ENCODE measurements around the gene OXER1. TPM values are rescaled to one million over a fixed set of nuclear protein-coding genes. Genes with fewer than 3 reads are reported as not detected.

Gene OXER1
- polyA plus RNA-seq, 1 donor (not counting 4 experiments of a cell fraction or from before 2014, with no cell fraction given): not detected

DNA sequence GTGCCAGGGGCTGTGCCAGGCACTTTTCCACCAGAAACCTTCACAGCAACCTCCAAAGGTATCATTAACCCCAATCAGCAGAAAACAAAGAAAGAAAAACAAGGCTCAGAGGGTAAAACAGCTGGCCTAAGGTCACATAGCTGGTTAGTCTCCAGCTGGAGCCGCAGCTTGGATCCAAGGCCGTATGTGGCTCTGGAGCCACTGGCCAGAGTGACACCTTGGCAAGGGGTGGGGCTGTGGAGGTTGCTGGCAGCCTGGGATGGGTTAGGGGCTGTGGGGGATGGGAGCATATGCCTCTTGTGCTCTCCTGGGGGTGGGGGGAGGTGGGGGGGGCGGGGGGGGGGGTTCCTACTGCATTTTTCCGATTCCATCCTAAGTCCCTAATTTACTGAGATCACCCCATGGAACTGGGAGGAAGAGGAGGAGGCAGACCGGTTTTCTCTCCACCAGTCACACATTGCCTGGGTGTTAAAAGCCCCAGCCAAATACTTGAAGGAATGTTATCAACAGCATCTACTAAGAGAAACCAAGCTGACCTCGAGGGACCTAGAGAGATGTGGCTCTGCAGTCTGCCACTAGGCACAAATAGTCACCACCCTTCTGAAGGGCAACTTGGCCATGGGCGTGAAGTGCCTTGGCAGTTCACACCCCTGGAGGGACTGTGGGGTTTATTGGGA lies 20.4 kb upstream of the OXER1 start:
- Histone ChIP-seq H4K20me1 (ENCODE audit: control insufficient read depth, extremely low read depth, insufficient read depth, low read length) (no peaks in the 10 kb centered on the region), H2AFZ (ENCODE audit: control insufficient read depth, low read length) (no peak overlapping the region), H3K9me1 (ENCODE audit: control insufficient read depth, extremely low read depth, insufficient read depth, low read length) (no peaks in the 10 kb centered on the region), H3K9me3 (ENCODE audit: control insufficient read depth, low read depth, low read length) (no peaks in the 10 kb centered on the region), H3K9ac (ENCODE audit: control insufficient read depth, extremely low read depth, insufficient read depth, low read length) (no peak overlapping the region), H3K79me2 (ENCODE audit: control insufficient read depth, insufficient read depth, low read length) (no peaks in the 10 kb centered on the region), H3K4me3 (ENCODE audit: control insufficient read depth in 2 of 3, extremely low read depth in 1 of 3, insufficient read depth in 2 of 3, low read depth in 1 of 3, low read length in 3 of 3) (no peak overlapping the region), H3K27me3 (ENCODE audit: control insufficient read depth, extremely low read depth, insufficient read depth, low read length) (no peaks in the 10 kb centered on the region), H3K4me1 (ENCODE audit: control insufficient read depth, extremely low read depth, insufficient read depth, low read length) (no peaks in the 10 kb centered on the region), H3K4me2 (ENCODE audit: control insufficient read depth, extremely low read depth, insufficient read depth, low read depth, low read length) (no peak overlapping the region), H3K27ac (ENCODE audit: control insufficient read depth, insufficient read depth, low read length) (no peak overlapping the region), H3K36me3 (ENCODE audit: control insufficient read depth in 2 of 2, extremely low read depth in 1 of 2, insufficient read depth in 2 of 2, low read length in 2 of 2) (no peaks in the 10 kb centered on the region)
- FAIRE-seq (no peak), DNase-seq (ENCODE audit: low read depth, low spot score) (no peak)
- dilution Hi-C loops (cut with MboI; ENCODE audit: extremely low pct_ligation_motif_present, low sequenced_read_pairs): no loop called here
- TF ChIP-seq EZH2 (IDR thresholded peaks at IDR 0.05; ENCODE audit: low read length): no peak
- TF ChIP-seq, protein P1, sequence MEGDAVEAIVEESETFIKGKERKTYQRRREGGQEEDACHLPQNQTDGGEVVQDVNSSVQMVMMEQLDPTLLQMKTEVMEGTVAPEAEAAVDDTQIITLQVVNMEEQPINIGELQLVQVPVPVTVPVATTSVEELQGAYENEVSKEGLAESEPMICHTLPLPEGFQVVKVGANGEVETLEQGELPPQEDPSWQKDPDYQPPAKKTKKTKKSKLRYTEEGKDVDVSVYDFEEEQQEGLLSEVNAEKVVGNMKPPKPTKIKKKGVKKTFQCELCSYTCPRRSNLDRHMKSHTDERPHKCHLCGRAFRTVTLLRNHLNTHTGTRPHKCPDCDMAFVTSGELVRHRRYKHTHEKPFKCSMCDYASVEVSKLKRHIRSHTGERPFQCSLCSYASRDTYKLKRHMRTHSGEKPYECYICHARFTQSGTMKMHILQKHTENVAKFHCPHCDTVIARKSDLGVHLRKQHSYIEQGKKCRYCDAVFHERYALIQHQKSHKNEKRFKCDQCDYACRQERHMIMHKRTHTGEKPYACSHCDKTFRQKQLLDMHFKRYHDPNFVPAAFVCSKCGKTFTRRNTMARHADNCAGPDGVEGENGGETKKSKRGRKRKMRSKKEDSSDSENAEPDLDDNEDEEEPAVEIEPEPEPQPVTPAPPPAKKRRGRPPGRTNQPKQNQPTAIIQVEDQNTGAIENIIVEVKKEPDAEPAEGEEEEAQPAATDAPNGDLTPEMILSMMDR (optimal IDR thresholded peaks at IDR 0.05 in 1 of 3, IDR thresholded peaks at IDR 0.05 in 1 of 3, conservative IDR thresholded peaks at IDR 0.05 in 1 of 3; ENCODE audit: extremely low read depth in 1 of 3, insufficient read depth in 2 of 3, low read length in 3 of 3): no peak

DNA sequence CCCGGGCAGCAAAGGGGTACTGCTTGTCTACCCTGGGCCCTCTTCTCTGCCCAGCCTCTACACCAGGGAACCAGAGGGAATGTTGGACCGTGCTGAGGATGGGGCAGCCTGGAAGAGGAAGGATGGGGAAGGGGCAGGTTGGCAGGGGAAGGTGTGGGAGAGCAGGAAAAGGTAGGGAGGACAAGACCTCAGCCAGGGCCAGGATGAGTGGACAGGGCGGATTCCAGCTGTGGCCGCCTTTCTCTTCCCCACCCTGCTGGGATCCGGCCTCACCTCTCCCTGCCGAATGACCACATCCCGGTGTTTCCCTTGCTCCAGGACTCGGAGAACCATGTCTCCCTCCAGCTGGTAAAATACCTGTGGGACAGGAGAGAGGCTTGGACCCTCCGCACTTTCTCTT lies 19.6 kb upstream of the OXER1 start:
- H3K27me3 ChIP-seq (ENCODE audit: control insufficient read depth, extremely low read depth, insufficient read depth, low read length): no peaks in the 10 kb centered on the region
- no peak overlapping the region for H3K9ac ChIP-seq (ENCODE audit: control insufficient read depth, extremely low read depth, insufficient read depth, low read length)
- H2AFZ ChIP-seq (ENCODE audit: control insufficient read depth, low read length): no peak overlapping the region
- H4K20me1 ChIP-seq (ENCODE audit: control insufficient read depth, extremely low read depth, insufficient read depth, low read length): no peaks in the 10 kb centered on the region
- H3K9me3 ChIP-seq (ENCODE audit: control insufficient read depth, low read depth, low read length): no peaks in the 10 kb centered on the region
- no peaks in the 10 kb centered on the region for H3K79me2 ChIP-seq (ENCODE audit: control insufficient read depth, insufficient read depth, low read length)
- FAIRE-seq (no peak), DNase-seq (ENCODE audit: low read depth, low spot score) (no peak)
- no peaks in the 10 kb centered on the region for H3K36me3 ChIP-seq (ENCODE audit: control insufficient read depth in 2 of 2, extremely low read depth in 1 of 2, insufficient read depth in 2 of 2, low read length in 2 of 2)
- no peak overlapping the region for H3K4me2 ChIP-seq (ENCODE audit: control insufficient read depth, extremely low read depth, insufficient read depth, low read depth, low read length)
- no peak overlapping the region for H3K27ac ChIP-seq (ENCODE audit: control insufficient read depth, insufficient read depth, low read length)
- no peaks in the 10 kb centered on the region for H3K4me1 ChIP-seq (ENCODE audit: control insufficient read depth, extremely low read depth, insufficient read depth, low read length)
- dilution Hi-C loops (cut with MboI; ENCODE audit: extremely low pct_ligation_motif_present, low sequenced_read_pairs): no loop called here
- no peak overlapping the region for H3K4me3 ChIP-seq (ENCODE audit: control insufficient read depth in 2 of 3, extremely low read depth in 1 of 3, insufficient read depth in 2 of 3, low read depth in 1 of 3, low read length in 3 of 3)
- TF ChIP-seq EZH2 (IDR thresholded peaks at IDR 0.05; ENCODE audit: low read length): no peak
- TF ChIP-seq, protein P1 (optimal IDR thresholded peaks at IDR 0.05 in 1 of 3, IDR thresholded peaks at IDR 0.05 in 1 of 3, conservative IDR thresholded peaks at IDR 0.05 in 1 of 3; ENCODE audit: extremely low read depth in 1 of 3, insufficient read depth in 2 of 3, low read length in 3 of 3): no peak
- H3K9me1 ChIP-seq (ENCODE audit: control insufficient read depth, extremely low read depth, insufficient read depth, low read length): no peaks in the 10 kb centered on the region
